Measurements from ENCODE around the gene PCDHGA10. TPM values are rescaled to one million over a fixed set of nuclear protein-coding genes. Genes with fewer than 3 reads are reported as not detected.

Gene PCDHGA10
- total RNA-seq, 1 donor from 2014 or later = 7.5 TPM

Other genes starting within 250 kb of the PCDHGA10 start
- 0.79 and 1.1 TPM in 2 replicates for gene PCDHB7, start 240.3 kb upstream of the PCDHGA10 start, total RNA-seq
- 0.62 and 1.1 TPM in 2 replicates for gene PCDHB8, start 235.2 kb upstream of the PCDHGA10 start, total RNA-seq
- gene PCDHB16, start 230.6 kb upstream of the PCDHGA10 start, total RNA-seq = 1.8 and 1.9 TPM in 2 replicates
- gene PCDHB9, start 225.8 kb upstream of the PCDHGA10 start, total RNA-seq = 0.40 and 0.44 TPM in 2 replicates
- gene PCDHB10, start 220.6 kb upstream of the PCDHGA10 start, total RNA-seq = 0.66 and 1.1 TPM in 2 replicates
- gene PCDHB11, start 213.4 kb upstream of the PCDHGA10 start, total RNA-seq = 0.44 and 0.53 TPM in 2 replicates
- 0.25 and 0.40 TPM in 2 replicates for gene PCDHB12, start 204.3 kb upstream of the PCDHGA10 start, total RNA-seq
- 0.81 and 1.1 TPM in 2 replicates for gene PCDHB13, start 199.1 kb upstream of the PCDHGA10 start, total RNA-seq
- gene PCDHB14, start 189.6 kb upstream of the PCDHGA10 start, total RNA-seq = 0.92 and 1.1 TPM in 2 replicates
- 0.53 and 0.56 TPM in 2 replicates for gene PCDHB15, start 167.6 kb upstream of the PCDHGA10 start, total RNA-seq
- gene SLC25A2, start 108.9 kb upstream of the PCDHGA10 start, total RNA-seq = 0.13 and 0.31 TPM in 2 replicates
- 81.0 and 83.9 TPM in 2 replicates for gene TAF7, start 92.2 kb upstream of the PCDHGA10 start, total RNA-seq
- 1.1 TPM in 2 replicates for gene PCDHGA1, start 82.5 kb upstream of the PCDHGA10 start, total RNA-seq
- 1.7 and 2.5 TPM in 2 replicates for gene PCDHGA2, start 74.2 kb upstream of the PCDHGA10 start, total RNA-seq
- 2.0 and 2.9 TPM in 2 replicates for gene PCDHGA3, start 69.2 kb upstream of the PCDHGA10 start, total RNA-seq
- 1.8 and 4.3 TPM in 2 replicates for gene PCDHGB1, start 62.9 kb upstream of the PCDHGA10 start, total RNA-seq
- gene PCDHGA4, start 58.0 kb upstream of the PCDHGA10 start, total RNA-seq = 4.0 and 7.5 TPM in 2 replicates
- gene PCDHGB2, start 53.0 kb upstream of the PCDHGA10 start, total RNA-seq = 3.4 and 5.9 TPM in 2 replicates
- 1.5 and 2.7 TPM in 2 replicates for gene PCDHGA5, start 48.8 kb upstream of the PCDHGA10 start, total RNA-seq
- gene PCDHGB3, start 42.7 kb upstream of the PCDHGA10 start, total RNA-seq = 5.7 and 8.4 TPM in 2 replicates
- 3.3 and 5.3 TPM in 2 replicates for gene PCDHGA6, start 39.1 kb upstream of the PCDHGA10 start, total RNA-seq
- 3.4 and 4.8 TPM in 2 replicates for gene PCDHGA7, start 30.2 kb upstream of the PCDHGA10 start, total RNA-seq
- gene PCDHGB4, start 25.3 kb upstream of the PCDHGA10 start, total RNA-seq = 20.1 and 26.5 TPM in 2 replicates
- 2.2 and 3.9 TPM in 2 replicates for gene PCDHGA8, start 20.4 kb upstream of the PCDHGA10 start, total RNA-seq
- 21.0 and 29.1 TPM in 2 replicates for gene PCDHGB5, start 15.0 kb upstream of the PCDHGA10 start, total RNA-seq
- gene PCDHGA9, start 10.2 kb upstream of the PCDHGA10 start, total RNA-seq = 2.9 and 5.7 TPM in 2 replicates
- gene PCDHGB6, start 5.0 kb upstream of the PCDHGA10 start, total RNA-seq = 3.3 and 4.7 TPM in 2 replicates
- 9.1 and 17.3 TPM in 2 replicates for gene PCDHGB7, start 4.7 kb downstream of the PCDHGA10 start, total RNA-seq
- 11.0 and 18.2 TPM in 2 replicates for gene PCDHGA11, start 8.1 kb downstream of the PCDHGA10 start, total RNA-seq
- 17.6 and 22.3 TPM in 2 replicates for gene PCDHGA12, start 17.5 kb downstream of the PCDHGA10 start, total RNA-seq
- gene PCDHGC3, start 63.0 kb downstream of the PCDHGA10 start, total RNA-seq = 72.0 and 83.4 TPM in 2 replicates
- gene PCDHGC4, start 72.0 kb downstream of the PCDHGA10 start, total RNA-seq = 2.0 and 3.2 TPM in 2 replicates
- 3.4 and 4.7 TPM in 2 replicates for gene PCDHGC5, start 76.1 kb downstream of the PCDHGA10 start, total RNA-seq
- 35.9 and 44.5 TPM in 2 replicates for gene DIAPH1, start 206.0 kb downstream of the PCDHGA10 start, total RNA-seq
- 52.8 and 60.9 TPM in 2 replicates for gene HDAC3, start 223.9 kb downstream of the PCDHGA10 start, total RNA-seq
- 1.5 TPM in 2 replicates for gene RELL2, start 224.0 kb downstream of the PCDHGA10 start, total RNA-seq
- 21.0 and 25.1 TPM in 2 replicates for gene FCHSD1, start 238.4 kb downstream of the PCDHGA10 start, total RNA-seq